Kidney capillary endothelial cell (primary cell): ENCODE measurements around the gene ZNF423.
A peak's percentile ranks its signal among the peaks of the same experiment; 100 is the strongest.
"Not testable (repeated sequence)": the region's sequence is repeated elsewhere in the genome, so short reads cannot be mapped to it uniquely, and the experiment has no call there.

Experiments used
- DNase-seq: peaks from one replicate; pipeline ENCODE4 v3.0.0-alpha.2; 2018; ENCODE audit warnings: low spot score

The ZNF423 gene

DNA sequence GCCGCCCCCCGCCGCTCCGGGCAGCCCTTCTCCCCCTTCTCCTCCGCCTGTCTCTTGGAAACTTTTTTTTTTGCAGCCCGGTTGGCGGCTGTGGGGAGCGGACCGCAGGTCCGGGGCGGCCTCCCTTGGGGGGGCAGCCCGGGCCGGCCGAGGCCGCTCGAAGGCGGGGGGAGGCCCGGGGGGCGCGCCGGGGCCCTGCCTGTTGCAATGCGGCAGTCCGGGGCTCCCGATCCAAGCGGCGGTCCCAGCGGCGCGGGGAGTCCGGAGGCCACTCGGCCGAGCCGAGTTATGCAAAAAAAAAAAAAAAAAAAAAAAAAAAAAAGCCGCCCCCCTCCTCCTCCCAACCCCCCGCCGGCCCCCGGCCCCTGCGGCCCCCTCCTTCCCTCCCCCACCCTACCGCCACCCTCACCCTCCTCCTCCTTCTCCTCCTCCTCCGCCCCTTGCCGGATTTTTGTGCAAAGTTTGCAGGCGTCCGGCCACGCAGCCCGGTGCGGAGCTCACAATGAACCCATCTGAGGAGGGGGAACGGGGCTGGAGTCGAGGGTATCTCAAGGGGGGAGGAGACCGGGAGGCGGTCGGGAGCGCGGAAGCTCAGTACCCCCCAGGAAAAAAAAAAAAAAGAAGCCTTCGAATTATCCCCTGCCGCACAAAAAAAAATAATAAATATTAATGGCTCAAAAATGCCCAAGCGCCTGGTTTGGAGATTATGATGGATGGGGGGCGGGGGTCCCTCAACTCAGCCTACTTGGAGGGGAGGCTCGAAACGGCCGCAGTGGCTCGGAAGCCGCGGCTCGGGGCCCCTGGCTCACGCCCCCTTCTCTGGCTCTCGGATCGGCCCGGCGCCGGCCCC lies at the start of gene ZNF423:
Gene ZNF423, minus strand, starts transcription at position 291 of the 850 bp plus-strand sequence. CDS start 338 bp downstream, outside the sequence.
- DNase-seq = no peak

DNA sequence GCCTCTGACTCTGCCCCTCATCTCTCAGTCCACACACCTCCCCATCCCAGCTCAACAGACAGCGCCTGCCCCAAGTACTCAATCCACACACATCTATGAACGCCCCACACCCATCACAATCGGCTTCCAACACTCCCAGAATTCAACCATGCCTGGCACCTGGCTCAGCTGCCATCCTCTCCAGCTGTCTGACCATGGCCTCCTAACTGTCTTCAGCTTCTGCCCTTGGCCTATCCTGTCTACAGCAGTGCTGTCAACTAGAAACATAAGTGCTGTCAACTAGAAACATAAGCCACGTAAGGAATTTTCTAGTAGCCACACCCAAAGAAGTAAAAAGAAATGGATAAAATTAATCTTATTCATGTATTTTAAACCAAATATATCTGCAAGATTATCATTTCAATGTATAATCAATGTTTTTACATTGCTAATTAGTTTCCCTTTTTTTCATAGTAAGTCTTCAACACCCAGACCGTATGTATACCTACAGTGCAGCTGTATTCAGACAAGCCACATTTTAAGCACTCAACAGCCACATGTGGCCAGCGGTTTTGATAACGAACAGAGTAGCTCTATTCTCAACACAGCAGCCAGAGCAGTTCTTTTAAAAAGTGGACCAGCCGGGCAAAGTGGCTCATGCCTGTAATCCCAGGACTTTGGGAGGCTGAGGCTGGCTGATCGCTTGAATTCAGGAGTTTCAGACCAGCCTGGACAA lies 48.6 kb upstream of the ZNF423 start:
- DNase-seq = no peak

DNA sequence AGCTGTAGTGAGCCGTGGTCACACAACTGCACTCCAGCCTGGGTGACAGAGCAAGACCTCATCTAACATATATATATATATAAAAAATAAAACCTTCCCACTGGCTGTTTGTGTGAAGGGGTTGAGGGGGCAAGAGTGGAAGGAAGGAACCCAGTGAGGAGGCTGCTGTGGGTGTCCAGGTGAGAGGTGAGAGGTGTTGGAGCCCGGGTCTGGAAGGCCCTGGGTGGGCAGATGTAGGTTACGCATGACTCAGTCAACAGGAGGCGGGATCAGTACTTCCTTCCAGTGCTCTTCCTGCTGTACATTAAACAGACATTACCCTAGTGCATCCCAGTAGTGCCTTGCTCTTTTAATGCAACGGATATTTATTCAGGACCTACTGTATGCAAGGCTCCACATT lies 47.0 kb upstream of the ZNF423 start:
- no peak for DNase-seq

DNA sequence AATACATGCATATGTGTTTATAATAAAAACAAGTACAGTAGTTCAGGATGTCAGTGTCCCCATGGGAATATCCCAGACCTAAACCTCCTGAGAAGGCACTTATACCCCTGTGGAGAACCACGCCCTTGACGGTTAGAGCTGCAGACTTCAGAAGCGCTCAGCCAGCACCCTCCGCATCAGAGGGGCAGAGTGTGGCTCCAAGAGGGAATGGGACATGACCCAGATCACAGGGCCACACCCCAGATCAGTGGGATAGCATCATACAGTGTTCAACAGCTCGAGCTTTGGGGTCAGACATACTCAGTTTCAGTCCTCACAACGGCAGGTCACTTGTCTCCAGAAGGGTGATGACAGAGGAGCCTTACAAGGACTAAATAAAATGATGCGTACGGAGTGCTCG lies 45.8 kb upstream of the ZNF423 start:
- DNase-seq = no peak

DNA sequence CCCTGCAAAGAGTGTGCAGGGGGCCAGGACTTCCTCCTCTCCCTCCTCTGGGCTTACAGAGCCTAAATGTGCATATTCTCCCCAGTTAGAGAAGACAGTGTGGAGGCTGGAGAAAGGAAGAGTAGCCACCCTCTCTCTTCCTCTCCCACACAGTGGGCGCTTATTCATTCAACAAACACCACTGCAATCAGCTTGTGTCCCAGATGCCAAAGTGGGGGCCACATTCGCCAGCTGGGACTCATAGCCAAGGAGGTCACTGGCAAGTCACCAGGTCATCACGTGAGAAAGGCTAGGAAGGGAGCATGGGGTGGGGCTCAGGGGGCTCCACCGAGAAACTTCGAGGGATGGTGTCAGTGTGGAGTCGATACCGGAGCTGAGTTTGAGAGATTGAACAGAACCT lies 45.0 kb upstream of the ZNF423 start:
- DNase-seq = no peak

DNA sequence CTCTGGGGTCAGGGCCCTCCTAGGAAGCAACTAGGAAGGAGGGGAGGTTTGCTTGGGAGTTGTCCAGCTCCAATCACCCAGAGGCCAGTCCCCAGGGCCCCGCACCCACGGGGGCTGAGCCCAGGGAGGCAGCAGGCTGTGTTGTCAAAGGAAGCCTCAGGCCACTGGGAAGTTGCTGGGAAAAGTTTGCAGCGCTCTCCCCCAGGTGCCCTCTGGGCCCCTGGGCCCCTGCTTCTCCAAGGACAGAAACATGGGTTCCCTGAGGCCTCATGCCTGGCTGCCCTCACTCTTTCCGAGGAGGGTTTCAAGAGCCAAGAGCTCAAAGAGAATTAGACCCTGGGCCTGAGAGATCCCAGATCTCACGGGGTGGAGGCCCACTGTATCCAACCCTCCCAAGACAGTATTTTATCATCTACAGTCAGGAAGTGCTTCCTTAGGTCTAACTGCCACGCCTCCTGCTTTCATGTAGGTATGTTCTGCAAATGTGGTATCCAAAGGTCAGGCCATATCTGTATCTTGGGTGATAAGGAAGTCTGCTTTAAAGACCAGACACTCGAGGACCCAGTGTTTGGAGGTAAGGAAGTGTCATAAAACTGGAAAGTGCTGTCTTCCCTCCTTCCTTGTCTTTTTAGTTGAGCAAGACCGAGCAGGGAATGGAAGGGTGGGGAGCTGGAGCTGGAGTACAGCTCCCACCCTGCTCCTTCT lies 44.2 kb upstream of the ZNF423 start:
- DNase-seq = no peak

DNA sequence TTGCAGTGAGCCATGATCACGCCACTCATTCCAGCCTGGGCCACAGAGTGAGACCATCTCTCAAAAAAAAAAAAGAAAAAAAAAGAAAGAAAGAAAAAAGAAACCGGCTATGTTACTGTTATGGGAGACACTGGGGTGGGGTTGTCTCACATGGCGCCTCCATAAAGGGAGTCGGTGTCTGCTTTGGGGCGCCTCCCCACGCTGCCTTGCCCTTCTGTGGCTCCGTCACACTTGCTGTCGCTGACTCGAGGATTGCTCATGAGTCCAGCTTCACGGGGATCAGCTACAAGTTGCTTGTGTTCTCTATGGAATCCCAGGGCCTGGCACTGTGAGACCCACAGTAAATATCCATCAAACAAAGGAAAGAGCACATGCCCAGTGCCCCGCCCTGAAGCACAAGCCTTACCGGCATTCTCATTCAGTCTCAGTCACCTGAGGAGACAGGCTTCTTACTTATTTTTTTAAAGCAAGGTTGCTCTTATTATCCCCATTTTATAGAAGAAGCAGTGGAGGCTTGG lies 40.6 kb upstream of the ZNF423 start:
- no peak for DNase-seq

DNA sequence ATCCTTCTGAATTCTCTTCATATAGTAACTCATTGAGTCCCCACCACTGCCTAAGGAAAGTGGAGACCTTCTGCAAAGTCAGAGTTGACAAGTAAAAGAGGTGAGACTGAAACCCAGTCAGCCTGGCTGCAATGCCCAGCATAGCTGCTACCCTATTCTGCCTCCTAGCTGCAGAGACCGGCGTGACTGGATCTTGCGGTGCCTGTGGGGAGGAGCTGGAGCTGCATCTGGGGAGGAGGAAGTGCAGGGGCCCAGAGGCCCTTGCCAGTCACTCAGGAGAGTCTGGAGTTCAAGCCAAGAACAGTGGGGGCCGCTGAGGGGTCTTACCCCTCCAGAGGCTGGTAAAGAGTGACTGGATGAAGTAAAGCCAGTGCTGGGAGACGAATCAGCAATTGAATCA lies 35.0 kb upstream of the ZNF423 start:
- no peak for DNase-seq

DNA sequence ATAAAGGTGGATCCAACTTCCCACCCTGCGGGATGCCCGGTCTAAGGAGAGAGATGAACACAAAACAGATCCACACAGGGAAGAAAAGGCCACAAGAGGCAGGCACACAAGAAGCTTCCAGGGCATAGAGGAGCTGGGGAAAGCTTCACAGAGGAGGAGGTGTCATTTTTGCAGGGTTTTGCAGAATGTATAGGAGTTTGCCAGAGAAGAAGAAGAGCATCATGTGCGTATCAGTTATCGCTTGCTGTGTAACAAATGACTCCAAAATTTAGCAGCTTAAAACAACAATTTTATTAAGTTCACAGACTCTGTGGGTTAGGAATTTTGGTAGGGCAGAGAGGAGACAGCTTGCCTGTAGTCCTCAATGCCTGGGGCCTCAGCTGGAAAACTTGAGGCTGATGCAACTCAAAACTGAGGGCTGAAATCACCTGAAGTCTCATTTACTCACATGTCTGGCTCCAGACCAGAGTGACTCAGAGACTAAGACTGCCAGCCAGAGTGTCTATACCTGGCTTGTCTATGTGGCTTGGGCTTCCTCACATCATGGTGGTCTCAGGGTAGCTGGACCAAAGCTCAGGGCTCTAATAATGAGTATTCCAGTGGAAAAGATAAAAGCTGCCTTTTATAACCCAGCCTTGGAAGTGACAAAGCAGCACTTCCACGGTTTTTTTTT lies 33.9 kb upstream of the ZNF423 start:
- no peak for DNase-seq

DNA sequence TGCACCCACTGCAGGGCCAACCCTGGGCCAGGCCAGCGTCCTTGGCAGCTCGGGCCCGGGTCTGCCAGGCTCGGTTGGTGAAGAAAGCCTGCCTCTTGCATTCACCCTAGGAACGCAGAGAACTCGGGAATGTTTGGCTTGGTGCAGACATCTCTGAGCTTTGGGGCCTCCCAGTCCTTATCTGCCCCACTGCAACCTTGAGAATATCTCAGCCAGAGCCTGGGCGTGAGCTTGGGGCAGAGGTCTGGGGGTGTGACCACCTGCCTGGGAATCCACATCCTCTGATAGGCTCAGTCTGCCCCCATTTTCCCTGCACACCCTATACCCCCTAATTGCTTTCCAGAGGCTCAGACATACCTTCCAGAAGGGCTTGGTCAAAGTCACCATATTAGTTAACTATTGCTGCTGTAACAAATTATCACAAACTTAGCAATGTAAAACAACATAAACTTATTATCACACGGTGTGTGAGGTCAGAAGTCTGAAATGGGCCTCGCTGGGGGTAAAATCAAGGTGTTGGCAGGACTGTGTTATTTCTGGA lies 30.7 kb upstream of the ZNF423 start:
- DNase-seq = no peak

DNA sequence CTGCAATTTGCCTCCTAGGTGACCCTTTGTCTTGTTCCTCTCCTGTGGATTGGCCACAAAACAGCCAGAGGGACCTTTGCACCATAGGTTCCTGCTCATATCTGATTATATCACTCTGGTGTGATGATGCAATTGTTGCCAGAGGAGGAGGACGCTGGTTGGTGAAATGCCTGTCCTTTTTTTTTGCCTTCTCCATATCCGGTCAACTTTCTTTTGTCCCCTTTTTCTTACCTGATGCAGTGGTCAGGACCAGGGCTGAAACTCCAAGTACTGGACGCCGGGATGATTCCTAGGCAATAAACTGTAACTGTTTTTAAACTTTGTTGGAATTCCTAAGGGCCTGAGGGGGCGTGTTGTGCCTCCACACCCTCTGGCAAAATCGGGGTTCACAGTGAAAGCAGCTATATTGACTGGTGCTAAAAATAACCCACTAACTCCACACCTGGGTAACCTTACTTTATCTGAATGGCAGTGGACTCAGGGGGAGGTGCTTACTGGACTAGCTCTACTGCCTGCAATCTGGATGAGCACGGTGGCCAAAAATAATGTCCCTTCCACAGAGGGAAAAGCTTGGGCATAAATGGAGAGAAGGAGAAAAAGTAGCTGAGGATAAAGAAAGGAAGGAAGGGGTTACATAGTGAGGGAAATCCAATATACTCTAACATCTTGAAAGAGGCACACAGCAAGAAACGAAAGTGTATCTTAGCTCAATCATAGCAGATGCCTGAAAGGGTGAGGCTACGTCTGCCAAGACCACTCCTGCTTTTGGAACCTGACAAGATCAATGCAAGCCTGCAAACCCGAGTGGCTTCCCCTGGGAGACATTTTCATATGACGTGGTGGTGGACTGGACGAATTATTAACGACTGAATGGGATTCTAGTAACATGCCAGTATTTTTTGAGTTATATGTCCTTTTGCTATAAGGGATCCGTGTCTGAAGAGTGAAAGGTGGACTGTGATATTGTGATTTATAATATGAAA lies 28.4 kb upstream of the ZNF423 start:
- no peak for DNase-seq

DNA sequence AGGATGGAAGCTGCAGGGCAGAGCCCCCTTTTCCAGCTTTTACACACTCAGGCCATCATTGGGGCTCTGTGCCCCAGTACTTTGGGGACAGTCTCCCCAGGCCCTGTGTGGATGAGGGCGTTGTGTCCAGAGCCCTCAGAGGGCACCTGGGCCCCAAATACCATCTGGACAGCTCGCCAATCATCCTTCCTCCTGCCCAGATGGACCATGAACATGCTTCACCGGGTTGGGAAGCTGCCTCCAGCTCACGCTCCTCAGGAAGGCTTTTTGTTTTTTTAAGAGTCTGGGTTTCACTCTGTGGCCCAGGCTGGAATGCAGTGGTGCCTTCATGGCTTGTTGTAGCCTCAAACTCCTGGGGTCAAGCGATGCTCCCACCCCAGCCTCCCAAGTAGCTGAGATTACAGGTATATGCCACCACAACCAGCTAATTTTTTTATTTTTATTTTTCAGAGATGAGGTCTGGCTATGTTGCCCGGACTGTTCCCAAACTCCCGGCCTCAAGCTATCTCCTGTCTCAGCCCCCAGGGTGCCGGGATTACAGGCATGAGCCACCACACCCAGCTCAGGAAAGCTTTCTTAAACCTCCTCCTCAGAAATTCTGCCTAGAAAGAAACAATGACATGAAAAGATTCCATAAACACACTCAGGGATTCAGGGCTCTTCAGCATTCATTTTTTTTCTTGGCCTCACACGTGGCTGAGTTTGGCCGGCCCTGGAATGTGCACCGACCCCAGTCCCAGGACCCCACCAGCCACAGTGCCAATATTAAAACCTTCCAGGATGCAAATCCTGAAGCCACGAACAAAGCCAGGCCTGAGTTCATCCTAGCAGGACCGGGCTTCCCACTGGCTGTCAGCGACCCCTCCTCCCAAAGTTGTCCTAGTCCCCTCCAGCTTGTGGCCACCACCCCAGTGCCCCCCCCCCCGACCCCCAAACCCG lies 27.4 kb upstream of the ZNF423 start:
- no peak for DNase-seq

DNA sequence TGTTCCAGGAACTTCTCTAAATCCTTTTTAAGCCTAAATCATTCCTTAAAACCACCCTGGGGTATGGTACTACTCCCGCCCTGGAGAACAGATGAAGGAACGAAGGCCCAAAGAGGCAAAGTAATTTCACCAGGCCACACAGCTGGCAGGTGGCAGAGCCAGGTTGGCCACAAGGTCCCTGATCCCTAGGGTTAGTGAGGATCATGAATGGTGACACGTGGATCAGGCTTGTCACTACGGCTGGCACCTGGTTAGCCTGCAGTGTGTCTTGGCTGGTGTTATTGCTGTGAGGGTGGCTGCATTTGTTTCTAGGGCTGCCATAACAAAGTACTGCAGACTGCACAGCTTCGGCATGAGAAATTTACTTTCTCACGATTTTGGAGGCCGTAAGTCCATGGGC lies 26.0 kb upstream of the ZNF423 start:
- no peak for DNase-seq

DNA sequence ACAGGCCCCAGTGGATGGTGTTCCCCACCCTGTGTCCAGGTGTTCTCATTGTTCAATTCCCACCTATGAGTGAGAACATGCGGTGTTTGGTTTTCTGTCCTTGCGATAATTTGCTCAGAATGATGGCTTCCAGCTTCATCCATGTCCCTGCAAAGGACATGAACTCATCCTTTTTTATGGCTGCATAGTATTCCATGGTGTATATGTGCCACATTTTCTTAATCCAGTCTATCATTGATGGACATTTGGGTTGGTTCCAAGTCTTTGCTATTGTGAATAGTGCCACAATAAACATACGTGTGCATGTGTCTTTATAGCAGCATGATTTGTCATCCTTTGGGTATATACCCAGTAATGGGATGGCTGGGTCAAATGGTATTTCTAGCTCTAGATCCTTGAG lies 22.6 kb upstream of the ZNF423 start:
- DNase-seq = not testable (repeated sequence)

DNA sequence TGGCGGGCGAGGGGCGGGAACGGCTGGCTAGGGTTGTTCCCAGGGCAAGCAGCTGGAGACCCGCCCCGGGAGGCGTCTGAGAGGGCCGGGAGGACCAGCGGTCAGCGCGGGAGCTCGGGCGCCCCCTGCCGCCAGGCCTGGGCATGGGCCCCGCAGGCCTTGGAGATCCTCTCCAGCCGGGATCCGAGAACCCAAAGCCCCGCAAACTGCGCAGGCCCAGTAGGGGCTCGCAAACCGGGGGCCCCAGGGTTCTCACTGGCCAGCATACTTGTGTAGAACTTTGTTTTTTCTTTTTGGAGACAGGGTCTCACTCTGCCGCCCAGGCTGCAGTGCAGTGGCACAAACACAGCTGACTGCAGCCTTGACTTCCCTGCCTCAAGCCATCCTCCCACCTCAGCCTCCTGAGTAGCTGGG lies 20.8 kb upstream of the ZNF423 start:
- peak; percentile 40 for DNase-seq

DNA sequence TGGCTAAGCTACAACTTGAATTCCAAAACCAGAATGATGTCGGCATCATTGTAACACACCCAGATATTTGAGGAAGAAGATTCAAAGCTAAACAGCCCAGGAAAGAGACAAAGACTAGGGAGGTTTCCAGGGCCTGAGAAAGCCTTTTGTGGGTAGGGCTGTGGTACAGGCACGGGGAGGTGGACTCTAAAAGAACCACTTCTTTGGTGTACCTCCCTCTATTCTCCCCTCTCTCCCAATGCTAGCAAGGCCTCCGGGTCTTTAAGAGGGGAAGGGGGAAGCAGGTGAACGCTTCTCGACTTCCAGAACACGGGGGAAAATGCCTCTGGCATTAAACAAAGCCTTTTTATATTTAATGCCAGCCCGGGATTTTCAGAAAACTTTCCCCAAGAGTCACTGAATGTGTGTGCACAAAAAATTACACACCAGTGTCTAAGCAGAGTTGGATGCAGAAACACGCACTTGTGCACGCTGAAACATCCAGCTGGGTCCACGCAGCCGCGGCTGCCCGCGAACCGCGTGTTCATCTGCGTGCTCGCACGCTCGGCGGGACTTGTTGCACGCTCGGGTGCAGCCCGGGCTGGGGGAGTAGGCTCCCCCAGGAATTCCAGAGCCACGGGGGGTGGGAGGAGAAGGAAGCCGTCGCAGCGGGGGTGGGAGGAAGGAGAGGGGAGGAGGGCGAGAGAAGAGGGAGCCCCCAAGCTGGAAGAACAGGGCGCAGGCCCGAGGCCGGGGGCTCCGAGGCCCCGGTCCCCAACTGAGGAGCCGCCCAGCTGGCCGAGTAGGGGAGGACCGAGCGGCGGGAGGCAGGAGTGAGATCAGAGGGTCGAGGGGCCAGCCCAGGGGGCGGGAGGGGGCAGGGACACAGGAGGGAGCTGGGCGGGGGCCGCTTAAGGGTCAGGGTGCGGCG lies 20.1 kb upstream of the ZNF423 start:
- DNase-seq = no peak

DNA sequence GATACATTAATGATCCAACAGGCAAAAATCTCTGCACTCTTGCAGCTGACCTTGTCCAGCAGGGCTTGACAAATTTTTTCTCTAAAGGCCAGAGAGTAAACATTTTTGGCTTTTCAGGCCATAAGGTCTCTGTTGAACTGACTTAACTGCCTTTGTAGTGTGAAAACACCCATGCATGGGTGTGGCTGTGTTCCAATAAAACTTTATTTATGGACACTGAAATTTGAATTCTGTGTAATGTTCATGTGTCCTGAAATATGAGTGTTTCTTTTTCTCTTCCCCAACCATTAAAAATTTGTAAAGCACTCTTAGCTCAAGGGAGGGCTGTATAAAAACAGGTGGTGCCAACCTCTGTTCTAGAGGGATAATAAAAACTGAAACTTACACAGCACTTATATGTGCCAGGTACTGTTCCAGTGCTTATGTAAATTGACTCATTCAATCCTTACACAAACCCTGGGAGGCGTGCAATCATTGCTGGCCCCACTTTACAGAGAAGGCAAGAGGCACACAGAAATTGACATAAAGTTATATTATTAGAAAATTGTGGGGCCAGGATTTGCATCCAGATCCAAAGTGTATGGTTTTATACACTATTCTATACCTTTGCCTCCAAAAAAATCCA lies 18.8 kb upstream of the ZNF423 start:
- DNase-seq = no peak

DNA sequence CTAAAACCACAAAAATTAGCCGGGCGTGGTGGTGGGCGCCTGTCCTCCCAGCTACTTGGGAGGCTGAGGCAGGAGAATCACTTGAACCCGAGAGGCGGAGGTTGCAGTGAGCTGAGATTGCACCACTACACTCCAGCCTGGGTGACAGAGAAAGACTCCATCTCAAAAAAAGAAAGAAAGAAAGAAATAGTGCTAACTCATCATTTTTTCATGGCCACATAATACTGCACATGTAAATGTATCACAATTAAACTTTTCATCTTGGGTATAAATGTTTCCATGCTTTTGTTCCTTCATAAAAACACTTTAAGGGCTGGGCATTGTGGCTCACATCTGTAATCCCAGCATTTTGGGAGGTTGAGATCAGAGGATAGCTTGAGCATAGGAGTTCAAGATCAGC lies 15.9 kb upstream of the ZNF423 start:
- DNase-seq = not testable (repeated sequence)
